Measurements from ENCODE around the gene TEAD4. TPM values are rescaled to one million over a fixed set of nuclear protein-coding genes. Genes with fewer than 3 reads are reported as not detected.

The TEAD4 gene
- total RNA-seq, 1 experiment from 2014 or later = 127 TPM

DNA sequence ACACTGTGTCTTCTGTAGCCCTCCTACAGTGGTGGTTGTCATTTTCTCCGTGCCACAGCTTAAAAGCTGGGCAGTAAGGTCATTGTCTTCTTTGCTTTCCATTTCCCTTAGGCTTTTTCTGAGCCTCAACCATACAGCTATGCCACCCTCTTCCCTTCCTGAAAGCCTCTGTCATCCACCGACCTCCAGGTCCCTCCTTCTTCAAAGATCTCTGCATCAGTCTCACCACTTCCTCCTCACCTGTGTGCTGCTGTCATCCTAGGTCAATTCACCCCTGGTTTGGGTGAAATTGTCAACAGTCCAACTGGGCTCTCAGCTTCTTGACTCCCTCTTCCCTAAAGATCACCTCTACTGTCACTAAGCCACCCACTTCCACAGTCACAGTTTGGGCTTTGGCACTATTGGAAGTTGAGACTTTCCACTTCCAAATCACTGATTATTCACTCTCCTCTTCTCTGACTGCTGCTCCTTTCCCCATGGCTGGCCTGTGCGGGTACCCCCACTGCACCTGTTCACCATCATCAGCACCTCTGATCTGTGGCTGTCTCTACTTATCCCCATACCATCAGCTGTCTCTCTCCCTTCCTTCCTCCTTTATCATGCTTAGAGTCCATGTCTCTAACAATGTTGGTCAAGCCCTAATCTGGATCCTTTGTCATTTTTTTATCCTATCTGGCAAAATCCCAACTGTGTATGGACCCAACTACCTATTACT lies 102.5 kb downstream of the TEAD4 start:
- Histone ChIP-seq H4K5ac (ENCODE audit: insufficient read length, low read depth, low read length) (no peak overlapping the region), H3K4me2 (ENCODE audit: insufficient read depth, insufficient read length, low read length) (no peak overlapping the region)
- H3K27ac Mint-ChIP-seq = no peak overlapping the region; a peak in 1 of 7 replicates

More for the DNA sequence above, 102.5 kb downstream of the TEAD4 start:
- no peak overlapping the region for H2AK5ac ChIP-seq (ENCODE audit: insufficient read length, low read length)
- H2BK20ac ChIP-seq (ENCODE audit: low read depth, low read length, poor library complexity, severe bottlenecking) = no peak overlapping the region
- no peaks in the 10 kb centered on the region for H4K20me1 ChIP-seq (ENCODE audit: control insufficient read depth, insufficient read depth, insufficient read length)
- no peak overlapping the region for H3K14ac ChIP-seq (ENCODE audit: insufficient read depth, low read length)
- no peak overlapping the region for H2BK5ac ChIP-seq (ENCODE audit: insufficient read length, low read length)
- no peaks in the 10 kb centered on the region for H3K79me2 ChIP-seq (ENCODE audit: insufficient read depth, low read length)
- Mint-ChIP-seq H3K27me3 (ENCODE audit: low read depth) (peaks cover 3% of the 10 kb centered on the region; the same call in 1 of the 2 replicates), H3K4me3 (no peak overlapping the region), H3K9me3 (peaks cover 13 to 14% of the 10 kb centered on the region in 2 experiments), H3K4me1 (peaks cover 24% of the 10 kb centered on the region in 2 experiments), H3K36me3 (ENCODE audit: insufficient read depth in 1 of 3, low read depth in 3 of 3) (peaks cover 4 to 10% (median 6%) of the 10 kb centered on the region in 3 experiments; a peak in 6 of 7 replicates)
- no peak overlapping the region for H3K23ac ChIP-seq (ENCODE audit: insufficient read length, low read depth, low read length)
- no peaks in the 10 kb centered on the region for H3K27me3 ChIP-seq (ENCODE audit: insufficient read depth, low read length)
- no peak overlapping the region for H2BK15ac ChIP-seq (ENCODE audit: low read depth, low read length)
- no peak overlapping the region for H3K27ac ChIP-seq (ENCODE audit: insufficient read length, low read depth, low read length)
- no peak for DNase-seq
- TF ChIP-seq, protein P1, sequence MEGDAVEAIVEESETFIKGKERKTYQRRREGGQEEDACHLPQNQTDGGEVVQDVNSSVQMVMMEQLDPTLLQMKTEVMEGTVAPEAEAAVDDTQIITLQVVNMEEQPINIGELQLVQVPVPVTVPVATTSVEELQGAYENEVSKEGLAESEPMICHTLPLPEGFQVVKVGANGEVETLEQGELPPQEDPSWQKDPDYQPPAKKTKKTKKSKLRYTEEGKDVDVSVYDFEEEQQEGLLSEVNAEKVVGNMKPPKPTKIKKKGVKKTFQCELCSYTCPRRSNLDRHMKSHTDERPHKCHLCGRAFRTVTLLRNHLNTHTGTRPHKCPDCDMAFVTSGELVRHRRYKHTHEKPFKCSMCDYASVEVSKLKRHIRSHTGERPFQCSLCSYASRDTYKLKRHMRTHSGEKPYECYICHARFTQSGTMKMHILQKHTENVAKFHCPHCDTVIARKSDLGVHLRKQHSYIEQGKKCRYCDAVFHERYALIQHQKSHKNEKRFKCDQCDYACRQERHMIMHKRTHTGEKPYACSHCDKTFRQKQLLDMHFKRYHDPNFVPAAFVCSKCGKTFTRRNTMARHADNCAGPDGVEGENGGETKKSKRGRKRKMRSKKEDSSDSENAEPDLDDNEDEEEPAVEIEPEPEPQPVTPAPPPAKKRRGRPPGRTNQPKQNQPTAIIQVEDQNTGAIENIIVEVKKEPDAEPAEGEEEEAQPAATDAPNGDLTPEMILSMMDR (conservative IDR thresholded peaks at IDR 0.05) = no peak
- no peak overlapping the region for H3K18ac ChIP-seq (ENCODE audit: insufficient read length, low read depth, low read length)
- no peak overlapping the region for H3K9ac ChIP-seq (ENCODE audit: extremely low read depth, insufficient read length, low read length)
- H3T11ph ChIP-seq (ENCODE audit: low read length) = no peak overlapping the region
- no peak overlapping the region for H2AFZ ChIP-seq (ENCODE audit: low read length)
- H2BK12ac ChIP-seq (ENCODE audit: insufficient read length, low read depth, low read length) = no peak overlapping the region
- H4K8ac ChIP-seq (replicated peaks; ENCODE audit: insufficient read length, low read depth, low read length) = no peak overlapping the region
- no peak overlapping the region for H3K4ac ChIP-seq (ENCODE audit: low read depth, low read length)
- no CpG with 5 or more reads among the region's 3 CpGs for WGBS (ENCODE audit: extremely low coverage, insufficient read length, low lambda C conversion rate)
- H3K79me1 ChIP-seq (ENCODE audit: insufficient read depth, low read depth, low read length, poor library complexity, severe bottlenecking) = no peaks in the 10 kb centered on the region
- H3K4me1 ChIP-seq (ENCODE audit: insufficient read depth, low read length) = no peaks in the 10 kb centered on the region; the same call in 1 of the 2 replicates
- no peaks in the 10 kb centered on the region for H3K23me2 ChIP-seq (ENCODE audit: insufficient read length, low read depth, low read length, poor library complexity, severe bottlenecking)
- no peak overlapping the region for H3K56ac ChIP-seq (ENCODE audit: insufficient read length, low read depth, low read length)
- no peak overlapping the region for H2BK120ac ChIP-seq (ENCODE audit: low read depth, low read length, poor library complexity, severe bottlenecking)
- no peaks in the 10 kb centered on the region for H3K9me3 ChIP-seq (ENCODE audit: control insufficient read depth, low read depth, low read length)
- no peak overlapping the region for H4K91ac ChIP-seq (ENCODE audit: insufficient read length, low read depth, low read length)
